ENCODE measurements around the gene DNAJB2. TPM values are rescaled to one million over a fixed set of nuclear protein-coding genes. Genes with fewer than 3 reads are reported as not detected.

The DNAJB2 gene
- total RNA-seq, 4 donors from 2014 or later = 22.7 to 95.0 (median 54.3) TPM

DNA sequence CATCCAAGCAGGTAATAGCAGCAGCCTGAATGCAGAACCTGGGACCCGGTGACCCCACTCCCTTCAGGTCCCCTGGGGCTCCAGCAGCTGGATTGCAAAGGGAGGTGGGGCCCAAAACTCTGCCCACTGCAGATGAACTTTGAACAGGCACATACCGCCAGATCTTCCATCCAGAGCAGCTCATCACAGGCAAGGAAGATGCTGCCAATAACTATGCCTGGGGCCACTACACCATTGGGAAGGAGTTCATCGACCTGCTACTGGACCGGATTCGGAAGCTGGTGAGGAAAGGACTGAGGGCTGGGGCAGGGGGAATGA, 9.2 kb upstream of the DNAJB2 start:
- H3K27ac ChIP-seq = no peak overlapping the region
- no peaks in the 10 kb centered on the region for H3K27me3 ChIP-seq
- WGBS, 2 donors (ENCODE audit: low coverage in 1 of 2) = 81% methylated on average over 4 of the region's 5 CpGs; no CpG with 5 or more reads in 1 of the 2 donors
- TF ChIP-seq CTCF (IDR thresholded peaks at IDR 0.05) (no peak), POLR2A (IDR thresholded peaks at IDR 0.05) (no peak), EP300 (IDR thresholded peaks at IDR 0.05; ENCODE audit: low read depth) (no peak), POLR2AphosphoS5 (IDR thresholded peaks at IDR 0.05) (no peak)
- H3K9me3 ChIP-seq = no peaks in the 10 kb centered on the region
- no peak for DNase-seq
- H3K4me1 ChIP-seq = peaks cover 0 to 6% (median 3%) of the 10 kb centered on the region in 4 donors
- intact Hi-C loops (cut with DNase I; ENCODE audit: low total_unique reads) (no loop called here), in situ Hi-C loops (cut with MboI; ENCODE audit: low pct_ligation_motif_present in 1 of 4, low pct_unique_long_range_greater_than_20kb in 1 of 4, low sequenced_read_pairs in 3 of 4) (no loop called here)
- no peaks in the 10 kb centered on the region for H3K36me3 ChIP-seq
- no peak overlapping the region for H3K4me3 ChIP-seq

GRCh38 chr2:219271021-219271420, 8.1 kb upstream of the DNAJB2 start:
- H3K27me3 ChIP-seq = no peaks in the 10 kb centered on the region
- no peak for DNase-seq
- intact Hi-C loops (cut with DNase I; ENCODE audit: low total_unique reads) = no loop called here
- 74% methylated on average over 2 of the region's 2 CpGs; no CpG with 5 or more reads in 1 of the 2 donors for WGBS, 2 donors (ENCODE audit: low coverage in 1 of 2)
- no peak for TF ChIP-seq POLR2A (IDR thresholded peaks at IDR 0.05)
- no peak for TF ChIP-seq EP300 (IDR thresholded peaks at IDR 0.05; ENCODE audit: low read depth)
- no peak for TF ChIP-seq POLR2AphosphoS5 (IDR thresholded peaks at IDR 0.05)
- no peak for TF ChIP-seq CTCF (IDR thresholded peaks at IDR 0.05)
- H3K9me3 ChIP-seq = no peaks in the 10 kb centered on the region
- no peak overlapping the region for H3K27ac ChIP-seq
- H3K4me3 ChIP-seq = no peak overlapping the region
- no peaks in the 10 kb centered on the region for H3K36me3 ChIP-seq
- in situ Hi-C loops (cut with MboI; ENCODE audit: low pct_ligation_motif_present in 1 of 4, low pct_unique_long_range_greater_than_20kb in 1 of 4, low sequenced_read_pairs in 3 of 4) = no loop called here
- H3K4me1 ChIP-seq = peaks cover 0 to 6% (median 3%) of the 10 kb centered on the region in 4 donors

DNA sequence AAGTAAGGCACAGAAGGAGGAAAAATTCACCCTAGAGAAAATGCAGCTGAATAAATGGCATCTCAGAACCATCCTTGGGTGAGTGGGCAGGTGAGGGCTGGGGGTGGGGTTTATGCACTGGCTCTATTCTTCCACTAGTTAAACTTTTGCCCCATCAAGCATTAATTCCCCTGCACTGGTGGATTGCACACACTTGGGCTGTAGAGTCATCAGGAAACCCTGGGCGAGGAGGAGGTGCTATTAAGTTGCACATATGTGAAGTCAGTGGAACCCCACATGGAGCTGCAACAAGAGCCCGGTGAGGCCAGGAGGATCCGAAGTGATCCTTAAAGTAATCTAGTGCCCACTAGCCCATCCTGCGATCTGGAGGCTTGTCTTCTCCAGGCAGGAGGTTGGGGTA, 6.8 kb upstream of the DNAJB2 start:
- Histone ChIP-seq H3K36me3 (no peaks in the 10 kb centered on the region), H3K4me3 (no peak overlapping the region), H3K27ac (no peak overlapping the region), H3K4me1 (peaks cover 0 to 6% (median 3%) of the 10 kb centered on the region in 4 donors), H3K9me3 (no peaks in the 10 kb centered on the region), H3K27me3 (no peaks in the 10 kb centered on the region)
- in situ Hi-C loops (cut with MboI; ENCODE audit: low pct_ligation_motif_present in 1 of 4, low pct_unique_long_range_greater_than_20kb in 1 of 4, low sequenced_read_pairs in 3 of 4) = no loop called here
- intact Hi-C loops (cut with DNase I; ENCODE audit: low total_unique reads) = no loop called here
- TF ChIP-seq POLR2AphosphoS5 (IDR thresholded peaks at IDR 0.05) (no peak), POLR2A (IDR thresholded peaks at IDR 0.05) (no peak), CTCF (IDR thresholded peaks at IDR 0.05) (no peak), EP300 (IDR thresholded peaks at IDR 0.05; ENCODE audit: low read depth) (no peak)
- no peak for DNase-seq
- 90 to 100% methylated on average over 2 to 4 of the region's 4 CpGs for WGBS, 2 donors (ENCODE audit: low coverage in 1 of 2)

DNA sequence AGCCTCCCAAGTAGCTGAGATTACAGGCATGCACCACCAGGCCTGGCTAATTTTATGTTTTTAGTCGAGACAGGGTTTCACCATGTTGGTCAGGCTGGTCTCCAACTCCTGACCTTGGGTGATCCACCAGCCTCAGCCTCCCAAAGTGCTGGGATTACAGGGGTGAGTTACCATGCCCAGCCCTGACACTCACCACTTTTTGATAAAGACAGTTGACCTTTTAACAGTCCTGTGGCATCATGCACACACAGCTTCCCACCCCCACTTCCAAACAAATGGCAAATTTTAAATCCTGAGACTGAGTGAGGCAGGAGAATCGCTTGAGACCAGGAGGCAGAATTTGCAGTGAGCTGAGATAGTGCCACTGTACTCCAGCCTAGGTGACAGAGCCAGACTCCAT, 6.2 kb upstream of the DNAJB2 start:
- Histone ChIP-seq H3K27ac (no peak overlapping the region), H3K4me3 (no peak overlapping the region), H3K9me3 (no peaks in the 10 kb centered on the region), H3K36me3 (no peaks in the 10 kb centered on the region), H3K27me3 (no peaks in the 10 kb centered on the region), H3K4me1 (peaks cover 3 to 12% (median 6%) of the 10 kb centered on the region in 4 donors)
- intact Hi-C loops (cut with DNase I; ENCODE audit: low total_unique reads) (no loop called here), in situ Hi-C loops (cut with MboI; ENCODE audit: low pct_ligation_motif_present in 1 of 4, low pct_unique_long_range_greater_than_20kb in 1 of 4, low sequenced_read_pairs in 3 of 4) (no loop called here)
- TF ChIP-seq EP300 (IDR thresholded peaks at IDR 0.05; ENCODE audit: low read depth) (no peak), CTCF (IDR thresholded peaks at IDR 0.05) (no peak), POLR2A (IDR thresholded peaks at IDR 0.05) (no peak), POLR2AphosphoS5 (IDR thresholded peaks at IDR 0.05) (no peak)
- no peak for DNase-seq
- 73 to 100% methylated on average over 1 to 2 of the region's 2 CpGs for WGBS, 2 donors (ENCODE audit: low coverage in 1 of 2)
